Measurements from ENCODE around the gene TBC1D12.

Gene TBC1D12

GRCh38 chr10:94432443-94432842 lies 30.1 kb downstream of the TBC1D12 start:
- H3K36me3 ChIP-seq (ENCODE audit: control insufficient read depth, insufficient read depth, low read length), result no peaks in the 10 kb centered on the region
- no peaks in the 10 kb centered on the region for H3K9me3 ChIP-seq (ENCODE audit: control insufficient read depth, low read length)
- H3K4me3 ChIP-seq (ENCODE audit: low read length), result no peak overlapping the region
- H3K9ac ChIP-seq (ENCODE audit: low read length), result no peak overlapping the region
- no peaks in the 10 kb centered on the region for H3K27me3 ChIP-seq (ENCODE audit: control insufficient read depth, insufficient read depth, low read length)
- no peaks in the 10 kb centered on the region for H3K4me1 ChIP-seq (ENCODE audit: control insufficient read depth, insufficient read depth, low read length)

DNA sequence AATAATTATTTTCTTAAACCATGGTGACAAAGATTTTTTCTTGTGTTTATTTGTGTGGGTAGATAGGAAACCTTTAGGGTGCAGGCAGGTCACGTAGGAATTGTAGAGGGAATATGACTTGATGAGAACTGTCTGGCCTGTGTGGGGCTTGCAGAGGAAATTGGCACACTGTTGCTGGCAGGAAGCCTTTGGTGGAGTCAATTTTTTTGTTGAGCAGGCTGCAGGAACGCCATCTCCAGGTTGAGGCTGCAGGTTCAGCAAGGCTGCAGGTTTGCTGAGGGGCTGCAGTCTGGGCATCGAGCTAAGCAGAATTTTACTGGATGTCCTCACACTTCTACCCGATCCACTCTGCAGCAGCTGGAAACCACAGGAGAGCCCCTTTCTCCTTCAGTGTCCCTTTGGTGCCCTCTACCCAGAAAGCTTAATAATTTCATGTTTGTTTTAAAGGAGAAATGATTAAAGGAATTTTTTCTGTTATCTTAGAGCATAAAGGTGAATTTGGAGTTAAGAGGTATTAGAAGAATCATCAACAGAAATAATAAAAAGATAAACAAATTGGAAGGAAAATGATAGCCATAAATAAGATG lies 37.0 kb downstream of the TBC1D12 start:
- Histone ChIP-seq H3K4me1 (ENCODE audit: control insufficient read depth, insufficient read depth, low read length) (no peaks in the 10 kb centered on the region), H3K9ac (ENCODE audit: low read length) (no peak overlapping the region), H3K4me3 (ENCODE audit: low read length) (no peak overlapping the region), H3K27me3 (ENCODE audit: control insufficient read depth, insufficient read depth, low read length) (no peaks in the 10 kb centered on the region), H3K36me3 (ENCODE audit: control insufficient read depth, insufficient read depth, low read length) (no peaks in the 10 kb centered on the region), H3K9me3 (ENCODE audit: control insufficient read depth, low read length) (no peaks in the 10 kb centered on the region)

DNA sequence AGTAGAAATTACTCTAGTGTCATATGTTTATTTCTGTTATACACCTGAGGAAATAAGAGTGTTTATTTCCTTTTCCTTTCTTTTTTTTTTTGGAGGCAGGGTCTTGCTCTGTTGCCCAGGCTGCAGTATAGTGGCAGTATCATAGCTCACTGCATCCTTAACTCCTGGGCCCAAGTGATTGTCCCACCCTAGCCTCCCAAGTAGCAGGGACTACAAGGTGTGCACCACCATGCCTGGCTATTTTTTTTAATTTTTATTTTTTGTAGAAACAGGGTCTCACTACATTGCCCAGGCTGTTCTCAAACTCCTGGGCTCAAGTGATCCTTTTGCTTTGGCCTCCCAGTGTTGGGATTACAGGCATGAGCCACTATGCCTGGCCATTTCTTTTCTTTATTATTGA lies 37.8 kb downstream of the TBC1D12 start:
- Histone ChIP-seq H3K4me1 (ENCODE audit: control insufficient read depth, insufficient read depth, low read length) (no peaks in the 10 kb centered on the region), H3K36me3 (ENCODE audit: control insufficient read depth, insufficient read depth, low read length) (no peaks in the 10 kb centered on the region), H3K9me3 (ENCODE audit: control insufficient read depth, low read length) (no peaks in the 10 kb centered on the region), H3K9ac (ENCODE audit: low read length) (no peak overlapping the region), H3K27me3 (ENCODE audit: control insufficient read depth, insufficient read depth, low read length) (no peaks in the 10 kb centered on the region), H3K4me3 (ENCODE audit: low read length) (no peak overlapping the region)

DNA sequence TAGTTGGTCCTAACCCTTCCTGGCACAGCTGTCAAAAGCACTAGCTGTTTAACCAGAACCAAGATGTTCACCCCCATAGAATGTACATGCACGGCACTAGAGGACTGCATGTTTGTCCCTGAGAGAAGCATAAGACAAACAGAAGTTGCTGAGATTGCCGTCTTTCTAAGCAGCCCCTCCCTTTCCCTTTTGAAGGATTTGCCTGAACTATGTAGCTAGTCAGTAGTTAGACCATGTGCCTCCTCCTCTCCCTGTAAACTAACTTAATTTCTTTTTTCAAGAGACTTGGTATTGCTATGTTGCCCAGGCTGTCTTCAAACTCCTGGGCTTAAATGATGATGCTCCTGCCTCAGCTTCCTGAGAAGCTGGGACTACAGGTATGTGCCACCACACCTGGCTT lies 40.7 kb downstream of the TBC1D12 start:
- Histone ChIP-seq H3K36me3 (ENCODE audit: control insufficient read depth, insufficient read depth, low read length) (no peaks in the 10 kb centered on the region), H3K9me3 (ENCODE audit: control insufficient read depth, low read length) (no peaks in the 10 kb centered on the region), H3K9ac (ENCODE audit: low read length) (no peak overlapping the region), H3K4me3 (ENCODE audit: low read length) (no peak overlapping the region), H3K4me1 (ENCODE audit: control insufficient read depth, insufficient read depth, low read length) (no peaks in the 10 kb centered on the region), H3K27me3 (ENCODE audit: control insufficient read depth, insufficient read depth, low read length) (no peaks in the 10 kb centered on the region)

GRCh38 chr10:94443549-94443948 lies 41.2 kb downstream of the TBC1D12 start:
- Histone ChIP-seq H3K27me3 (ENCODE audit: control insufficient read depth, insufficient read depth, low read length) (no peaks in the 10 kb centered on the region), H3K4me1 (ENCODE audit: control insufficient read depth, insufficient read depth, low read length) (no peaks in the 10 kb centered on the region), H3K9me3 (ENCODE audit: control insufficient read depth, low read length) (no peaks in the 10 kb centered on the region), H3K36me3 (ENCODE audit: control insufficient read depth, insufficient read depth, low read length) (no peaks in the 10 kb centered on the region), H3K9ac (ENCODE audit: low read length) (no peak overlapping the region), H3K4me3 (ENCODE audit: low read length) (no peak overlapping the region)

DNA sequence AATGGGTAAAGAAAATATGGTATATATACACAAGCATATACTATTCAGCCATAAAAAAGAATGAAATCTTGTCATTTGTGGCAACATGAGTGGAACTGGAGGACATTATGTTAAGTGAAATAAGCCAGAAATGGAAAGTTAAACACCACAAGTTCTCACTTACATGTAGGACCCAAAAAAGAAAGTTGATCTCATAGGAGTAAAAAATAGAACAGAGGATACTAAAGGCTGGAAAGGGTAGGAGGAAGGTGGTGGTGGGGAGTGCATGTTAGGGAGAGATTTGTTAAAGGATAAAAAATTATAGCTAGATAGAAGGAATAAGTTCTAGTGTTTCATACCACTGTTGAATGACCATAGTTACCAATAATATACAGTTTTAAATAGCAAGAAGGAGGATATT lies 48.4 kb downstream of the TBC1D12 start:
- Histone ChIP-seq H3K36me3 (ENCODE audit: control insufficient read depth, insufficient read depth, low read length) (no peaks in the 10 kb centered on the region), H3K4me3 (ENCODE audit: low read length) (no peak overlapping the region), H3K4me1 (ENCODE audit: control insufficient read depth, insufficient read depth, low read length) (no peaks in the 10 kb centered on the region), H3K9me3 (ENCODE audit: control insufficient read depth, low read length) (no peaks in the 10 kb centered on the region), H3K9ac (ENCODE audit: low read length) (no peak overlapping the region), H3K27me3 (ENCODE audit: control insufficient read depth, insufficient read depth, low read length) (no peaks in the 10 kb centered on the region)

DNA sequence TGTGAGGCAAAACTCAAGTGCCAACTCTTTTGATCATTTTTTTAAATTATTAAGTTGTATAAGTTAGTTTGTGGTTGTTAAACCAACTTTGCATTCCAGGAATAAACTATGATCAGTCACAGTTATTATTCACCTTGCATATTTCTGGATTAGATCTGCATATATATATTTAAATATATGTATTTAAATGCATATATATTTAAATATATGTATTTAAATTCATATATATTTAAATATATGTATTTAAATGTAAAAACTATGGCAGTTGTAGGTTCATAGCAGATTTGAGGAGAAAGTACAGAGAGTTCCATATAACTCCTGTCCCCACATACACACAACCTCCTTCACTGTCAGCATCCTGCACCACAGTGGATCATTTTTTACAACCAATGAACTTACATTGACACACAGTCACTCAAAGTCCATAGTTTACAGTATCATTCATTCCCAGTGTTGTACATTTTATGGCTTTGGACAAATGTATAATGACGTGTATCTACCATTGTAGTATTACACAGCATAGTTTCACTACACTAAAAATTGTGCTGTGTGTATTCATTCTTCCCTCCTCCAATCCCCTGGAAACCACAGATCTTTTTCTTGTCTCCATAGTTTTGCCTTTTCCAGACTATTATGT lies 49.7 kb downstream of the TBC1D12 start:
- Histone ChIP-seq H3K4me1 (ENCODE audit: control insufficient read depth, insufficient read depth, low read length) (no peaks in the 10 kb centered on the region), H3K9me3 (ENCODE audit: control insufficient read depth, low read length) (no peaks in the 10 kb centered on the region), H3K4me3 (ENCODE audit: low read length) (no peak overlapping the region), H3K27me3 (ENCODE audit: control insufficient read depth, insufficient read depth, low read length) (no peaks in the 10 kb centered on the region), H3K9ac (ENCODE audit: low read length) (no peak overlapping the region), H3K36me3 (ENCODE audit: control insufficient read depth, insufficient read depth, low read length) (no peaks in the 10 kb centered on the region)

- H3K9me3 ChIP-seq (ENCODE audit: control insufficient read depth, low read length), result no peaks in the 10 kb centered on the region
- H3K4me3 ChIP-seq (ENCODE audit: low read length), result no peak overlapping the region
- no peak overlapping the region for H3K9ac ChIP-seq (ENCODE audit: low read length)
- H3K27me3 ChIP-seq (ENCODE audit: control insufficient read depth, insufficient read depth, low read length), result no peaks in the 10 kb centered on the region
- no peaks in the 10 kb centered on the region for H3K4me1 ChIP-seq (ENCODE audit: control insufficient read depth, insufficient read depth, low read length)
- no peaks in the 10 kb centered on the region for H3K36me3 ChIP-seq (ENCODE audit: control insufficient read depth, insufficient read depth, low read length)
Measured at GRCh38 chr10:94456942-94457341, 54.6 kb downstream of the TBC1D12 start.

- no peaks in the 10 kb centered on the region for H3K36me3 ChIP-seq (ENCODE audit: control insufficient read depth, insufficient read depth, low read length)
Measured at GRCh38 chr10:94459385-94459784, 57.0 kb downstream of the TBC1D12 start.

GRCh38 chr10:94461503-94461902 lies 59.2 kb downstream of the TBC1D12 start:
- H3K27me3 ChIP-seq (ENCODE audit: control insufficient read depth, insufficient read depth, low read length), result no peaks in the 10 kb centered on the region
- H3K9ac ChIP-seq (ENCODE audit: low read length), result no peak overlapping the region
- no peak overlapping the region for H3K4me3 ChIP-seq (ENCODE audit: low read length)
- no peaks in the 10 kb centered on the region for H3K36me3 ChIP-seq (ENCODE audit: control insufficient read depth, insufficient read depth, low read length)
- H3K4me1 ChIP-seq (ENCODE audit: control insufficient read depth, insufficient read depth, low read length), result no peaks in the 10 kb centered on the region
- H3K9me3 ChIP-seq (ENCODE audit: control insufficient read depth, low read length), result no peaks in the 10 kb centered on the region

More at GRCh38 chr10:94459385-94459784, 57.0 kb downstream of the TBC1D12 start:
- H3K27me3 ChIP-seq (ENCODE audit: control insufficient read depth, insufficient read depth, low read length), result no peaks in the 10 kb centered on the region
- H3K9me3 ChIP-seq (ENCODE audit: control insufficient read depth, low read length), result no peaks in the 10 kb centered on the region
- H3K4me3 ChIP-seq (ENCODE audit: low read length), result no peak overlapping the region
- no peak overlapping the region for H3K9ac ChIP-seq (ENCODE audit: low read length)
- H3K4me1 ChIP-seq (ENCODE audit: control insufficient read depth, insufficient read depth, low read length), result no peaks in the 10 kb centered on the region

DNA sequence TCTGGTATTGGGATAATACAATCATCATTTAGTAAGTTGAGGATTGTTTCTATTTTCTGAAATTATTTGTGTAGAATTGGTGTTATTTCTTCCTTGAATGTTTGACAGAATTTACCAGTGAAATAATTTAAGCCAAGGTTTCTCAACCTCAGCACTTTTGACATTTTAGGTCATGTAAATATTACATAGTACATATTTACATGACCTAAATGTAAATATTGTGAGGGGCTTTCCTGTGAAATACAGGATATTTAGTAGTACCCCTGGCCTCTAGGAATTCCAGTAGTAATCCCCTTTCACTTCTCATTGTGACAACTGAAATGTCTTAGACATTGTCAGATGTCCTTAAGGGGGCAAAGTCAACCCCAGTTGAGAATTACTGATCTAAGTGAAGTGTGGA lies 59.8 kb downstream of the TBC1D12 start:
- no peaks in the 10 kb centered on the region for H3K9me3 ChIP-seq (ENCODE audit: control insufficient read depth, low read length)
- H3K4me3 ChIP-seq (ENCODE audit: low read length), result no peak overlapping the region
- no peaks in the 10 kb centered on the region for H3K27me3 ChIP-seq (ENCODE audit: control insufficient read depth, insufficient read depth, low read length)
- no peaks in the 10 kb centered on the region for H3K4me1 ChIP-seq (ENCODE audit: control insufficient read depth, insufficient read depth, low read length)
- no peak overlapping the region for H3K9ac ChIP-seq (ENCODE audit: low read length)
- no peaks in the 10 kb centered on the region for H3K36me3 ChIP-seq (ENCODE audit: control insufficient read depth, insufficient read depth, low read length)

DNA sequence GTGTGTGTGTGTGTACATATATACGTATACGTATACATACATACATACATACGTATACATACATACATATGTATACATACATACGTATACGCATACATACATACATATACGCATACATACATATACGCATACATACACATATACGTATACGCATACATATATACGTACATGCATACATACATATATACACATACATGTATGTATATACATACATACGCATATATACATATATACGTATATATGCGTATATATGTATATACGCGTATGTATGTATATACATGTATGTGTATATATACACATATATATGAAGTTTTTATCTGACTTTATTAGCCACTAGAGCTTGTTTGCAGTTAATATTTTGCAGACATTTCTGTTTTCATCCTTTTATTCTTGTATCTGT lies 63.3 kb downstream of the TBC1D12 start:
- no peaks in the 10 kb centered on the region for H3K9me3 ChIP-seq (ENCODE audit: control insufficient read depth, low read length)
- no peak overlapping the region for H3K9ac ChIP-seq (ENCODE audit: low read length)
- no peaks in the 10 kb centered on the region for H3K4me1 ChIP-seq (ENCODE audit: control insufficient read depth, insufficient read depth, low read length)
- H3K27me3 ChIP-seq (ENCODE audit: control insufficient read depth, insufficient read depth, low read length), result no peaks in the 10 kb centered on the region
- no peak overlapping the region for H3K4me3 ChIP-seq (ENCODE audit: low read length)
- no peaks in the 10 kb centered on the region for H3K36me3 ChIP-seq (ENCODE audit: control insufficient read depth, insufficient read depth, low read length)

GRCh38 chr10:94481410-94481809 lies 79.1 kb downstream of the TBC1D12 start:
- no peaks in the 10 kb centered on the region for H3K36me3 ChIP-seq (ENCODE audit: control insufficient read depth, insufficient read depth, low read length)
- no peaks in the 10 kb centered on the region for H3K27me3 ChIP-seq (ENCODE audit: control insufficient read depth, insufficient read depth, low read length)
- H3K4me3 ChIP-seq (ENCODE audit: low read length), result no peak overlapping the region
- no peak overlapping the region for H3K9ac ChIP-seq (ENCODE audit: low read length)
- no peaks in the 10 kb centered on the region for H3K9me3 ChIP-seq (ENCODE audit: control insufficient read depth, low read length)
- H3K4me1 ChIP-seq (ENCODE audit: control insufficient read depth, insufficient read depth, low read length), result no peaks in the 10 kb centered on the region

Measured in mucosa of stomach (tissue), 1 donor.